Measurements from ENCODE around the gene RXRA. TPM values are rescaled to one million over a fixed set of nuclear protein-coding genes. Genes with fewer than 3 reads are reported as not detected.

The RXRA gene
- total and polyA plus RNA-seq, 2 of the 4 experiments (the other 2 are of a cell fraction), result 7.5 to 17.9 TPM

- Histone ChIP-seq H3K9ac (ENCODE audit: low read depth, low read length) (no peak overlapping the region), H3K9me3 (ENCODE audit: control insufficient read depth, insufficient read depth, low read length) (no peaks in the 10 kb centered on the region), H2AK5ac (ENCODE audit: low read depth, low read length) (0 out of 2 replicates have a peak overlapping the region, but pooled peaks have one; percentile 24), H3K4me3 (ENCODE audit: insufficient read depth, low read depth, low read length) (no peak overlapping the region), H3K4ac (ENCODE audit: low read depth, low read length) (no peak overlapping the region), H2AK9ac (replicated peaks; ENCODE audit: low read depth, low read length, poor library complexity) (no peak overlapping the region), H4K5ac (ENCODE audit: low read depth, low read length) (no peak overlapping the region), H4K91ac (ENCODE audit: insufficient read depth, low read depth, low read length) (no peak overlapping the region), H3K27ac (ENCODE audit: insufficient read depth, low read length) (no peak overlapping the region), H2BK120ac (ENCODE audit: low read depth, low read length) (no peak overlapping the region), H3K14ac (replicated peaks; ENCODE audit: low read depth, low read length) (no peak overlapping the region), H3K18ac (ENCODE audit: low read depth, low read length) (no peak overlapping the region), H4K8ac (ENCODE audit: low read depth in 2 of 2, low read length in 2 of 2) (no peak overlapping the region), H2BK15ac (ENCODE audit: low read depth, low read length) (no peak overlapping the region), H3K4me1 (ENCODE audit: control insufficient read depth, insufficient read depth, low read length) (peaks cover 33% of the 10 kb centered on the region), H3K36me3 (ENCODE audit: control insufficient read depth, insufficient read depth, low read length) (no peaks in the 10 kb centered on the region; the same call in 1 of the 2 replicates), H2BK5ac (ENCODE audit: low read depth, low read length, poor library complexity, severe bottlenecking) (no peak overlapping the region), H3K79me1 (ENCODE audit: low read depth in 1 of 2, low read length in 2 of 2) (peaks cover 0 to 92% of the 10 kb centered on the region in 2 experiments), H3K4me2 (ENCODE audit: low read depth, low read length) (no peak overlapping the region), H4K20me1 (ENCODE audit: insufficient read depth, low read length) (peaks cover 100% of the 10 kb centered on the region), H3K27me3 (ENCODE audit: control insufficient read depth, insufficient read depth, low read length) (no peaks in the 10 kb centered on the region), H2AFZ (replicated peaks; ENCODE audit: low read length, poor library complexity) (no peak overlapping the region), H2BK20ac (ENCODE audit: low read depth, low read length) (no peak overlapping the region), H3K9me1 (ENCODE audit: insufficient read depth, low read length) (0 out of 2 replicates have a peak, but pooled peaks cover 7% of the 10 kb centered on the region), H3K23ac (ENCODE audit: low read depth, low read length) (no peak overlapping the region), H3K56ac (ENCODE audit: extremely low read depth, insufficient read depth, low read length) (no peak overlapping the region)
- 57% methylated on average over 10 of the region's 17 CpGs; no CpG with 5 or more reads in 1 of the 2 experiments for WGBS, 2 experiments (ENCODE audit: extremely low coverage in 2 of 2, insufficient read length in 1 of 2)
- dilution Hi-C loops (cut with HindIII; ENCODE audit: low sequenced_read_pairs, unreplicated experiment) (no loop called here), intact Hi-C loops (cut with micrococcal nuclease) (no loop called here), in situ Hi-C loops (cut with MboI; ENCODE audit: low sequenced_read_pairs) (no loop called here)
- BruUV-seq (replicated peaks), result no TSS peak
- ATAC-seq (ENCODE audit: low read depth), result no peak
- ChIA-PET CTCF (no interaction called here), POLR2A (ENCODE audit: unreplicated experiment) (interaction anchor here (0.9 kb wide), 1 partner anchor 12 kb away, joined by 3 read pairs; no protein-coding TSS in a partner anchor)
- no peak for DNase-seq
- no peak for TF ChIP-seq CHD1 (IDR thresholded peaks at IDR 0.05; ENCODE audit: low read depth, low read length)
- no peak for TF ChIP-seq MXI1 (IDR thresholded peaks at IDR 0.05; ENCODE audit: borderline replicate concordance, low read depth, low read length)
- TF ChIP-seq USF2 (IDR thresholded peaks at IDR 0.05; ENCODE audit: low read depth, low read length), result no peak
- no peak for TF ChIP-seq RCOR1 (IDR thresholded peaks at IDR 0.05; ENCODE audit: insufficient replicate concordance, low read length)
- no peak for TF ChIP-seq RFX5 (IDR thresholded peaks at IDR 0.05; ENCODE audit: low read depth, low read length)
- no peak for TF ChIP-seq RAD21 (IDR thresholded peaks at IDR 0.05; ENCODE audit: low read length)
- no peak for TF ChIP-seq FOS (IDR thresholded peaks at IDR 0.05; ENCODE audit: low read depth, low read length)
- TF ChIP-seq CEBPB (IDR thresholded peaks at IDR 0.05; ENCODE audit: low read depth, low read length), result no peak
- TF ChIP-seq POLR2A (IDR thresholded peaks at IDR 0.05; ENCODE audit: low read depth, low read length), result no peak
- no peak for TF ChIP-seq MAZ (IDR thresholded peaks at IDR 0.05; ENCODE audit: borderline replicate concordance, low read depth, low read length)
- TF ChIP-seq ELK1 (IDR thresholded peaks at IDR 0.05; ENCODE audit: borderline replicate concordance, low read depth, low read length), result no peak
- TF ChIP-seq CTCF (conservative IDR thresholded peaks at IDR 0.05; ENCODE audit: low read depth, low read length), result no peak
- TF ChIP-seq SMC3 (IDR thresholded peaks at IDR 0.05; ENCODE audit: low read depth, low read length), result no peak
- TF ChIP-seq BHLHE40 (IDR thresholded peaks at IDR 0.05; ENCODE audit: low read depth, low read length), result no peak
Measured at GRCh38 chr9:134377976-134378375, 51.7 kb downstream of the RXRA start.
